DOHH2 (cell line): ENCODE data around the gene C5.

Experiments
- EZH2phosphoT487 ChIP-seq: fragments of 200-600 bp; sonication (generic); IDR thresholded peaks from 2 replicates; pipeline ENCODE4 v1.6.1; 2017; ENCODE audit warnings: borderline replicate concordance, mild to moderate bottlenecking, antibody characterized with exemption, low read length, moderate library complexity, mixed read lengths
- TF ChIP-seq, protein P1 (sequence below): fragments of 200-600 bp; sonication (generic); IDR thresholded peaks from one replicate; pipeline ENCODE4 v1.5.1; 2014; ENCODE audit warnings: antibody characterized with exemption, mild to moderate bottlenecking, low read depth, low read length; ENCODE audit not compliant: poor library complexity, severe bottlenecking

GRCh38 chr9:120919843-120920805 is 130.0 kb downstream of the C5 start:
- TF ChIP-seq, protein P1, sequence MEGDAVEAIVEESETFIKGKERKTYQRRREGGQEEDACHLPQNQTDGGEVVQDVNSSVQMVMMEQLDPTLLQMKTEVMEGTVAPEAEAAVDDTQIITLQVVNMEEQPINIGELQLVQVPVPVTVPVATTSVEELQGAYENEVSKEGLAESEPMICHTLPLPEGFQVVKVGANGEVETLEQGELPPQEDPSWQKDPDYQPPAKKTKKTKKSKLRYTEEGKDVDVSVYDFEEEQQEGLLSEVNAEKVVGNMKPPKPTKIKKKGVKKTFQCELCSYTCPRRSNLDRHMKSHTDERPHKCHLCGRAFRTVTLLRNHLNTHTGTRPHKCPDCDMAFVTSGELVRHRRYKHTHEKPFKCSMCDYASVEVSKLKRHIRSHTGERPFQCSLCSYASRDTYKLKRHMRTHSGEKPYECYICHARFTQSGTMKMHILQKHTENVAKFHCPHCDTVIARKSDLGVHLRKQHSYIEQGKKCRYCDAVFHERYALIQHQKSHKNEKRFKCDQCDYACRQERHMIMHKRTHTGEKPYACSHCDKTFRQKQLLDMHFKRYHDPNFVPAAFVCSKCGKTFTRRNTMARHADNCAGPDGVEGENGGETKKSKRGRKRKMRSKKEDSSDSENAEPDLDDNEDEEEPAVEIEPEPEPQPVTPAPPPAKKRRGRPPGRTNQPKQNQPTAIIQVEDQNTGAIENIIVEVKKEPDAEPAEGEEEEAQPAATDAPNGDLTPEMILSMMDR: no peak
- no peak for TF ChIP-seq EZH2phosphoT487
